ENCODE results near the gene OR2T5.
"Not testable (repeated sequence)": the region's sequence is repeated elsewhere in the genome, so short reads cannot be mapped to it uniquely, and the experiment has no call there.

The OR2T5 gene

DNA sequence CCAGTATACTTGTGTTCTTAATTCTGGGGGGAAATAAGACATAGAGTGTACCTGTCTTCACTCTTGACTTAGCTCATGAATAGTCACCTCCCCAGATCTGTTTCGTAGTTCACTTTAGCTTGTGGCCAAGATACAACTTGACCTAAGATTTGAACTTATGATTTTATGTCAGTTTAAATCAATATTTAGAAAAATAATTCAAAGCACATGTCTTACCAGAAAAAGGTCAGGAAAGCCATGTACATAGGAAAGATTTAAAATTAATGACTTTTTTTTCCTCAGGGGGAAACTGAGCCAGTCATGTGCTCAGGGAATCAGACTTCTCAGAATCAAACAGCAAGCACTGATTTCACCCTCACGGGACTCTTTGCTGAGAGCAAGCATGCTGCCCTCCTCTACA lies 15.3 kb upstream of the OR2T5 start, which contains the start of gene OR2T3:
Gene OR2T3 (plus strand): TSS at position 301 of the 400 bp plus-strand sequence. CDS start 0 bp downstream, at position 301.
- H3K9me3 Mint-ChIP-seq, H3K4me1 Mint-ChIP-seq, H3K27ac Mint-ChIP-seq, H3K27me3 Mint-ChIP-seq, H3K36me3 Mint-ChIP-seq, H3K4me3 Mint-ChIP-seq, ATAC-seq: not testable (repeated sequence)

DNA sequence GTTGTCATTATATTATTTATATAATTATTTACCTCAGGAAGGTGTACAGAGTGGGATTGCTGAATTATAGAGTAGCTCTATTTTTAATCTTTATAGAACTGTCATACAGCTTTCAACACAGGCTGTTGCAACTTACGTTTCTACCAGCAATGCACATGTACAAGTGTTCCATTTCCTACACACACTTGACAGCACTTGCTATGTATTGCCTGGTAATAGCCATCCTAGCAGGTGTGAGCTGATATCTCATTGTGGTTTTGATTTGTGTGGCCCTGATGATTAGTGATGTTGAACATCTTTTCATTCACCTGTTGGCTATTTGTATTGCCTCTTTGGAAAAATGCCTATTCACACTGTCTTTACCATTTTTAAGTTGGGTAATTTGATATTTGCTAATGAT lies 12.7 kb upstream of the OR2T5 start:
- H3K4me1 Mint-ChIP-seq, H3K27me3 Mint-ChIP-seq, H3K36me3 Mint-ChIP-seq: not testable (repeated sequence)

DNA sequence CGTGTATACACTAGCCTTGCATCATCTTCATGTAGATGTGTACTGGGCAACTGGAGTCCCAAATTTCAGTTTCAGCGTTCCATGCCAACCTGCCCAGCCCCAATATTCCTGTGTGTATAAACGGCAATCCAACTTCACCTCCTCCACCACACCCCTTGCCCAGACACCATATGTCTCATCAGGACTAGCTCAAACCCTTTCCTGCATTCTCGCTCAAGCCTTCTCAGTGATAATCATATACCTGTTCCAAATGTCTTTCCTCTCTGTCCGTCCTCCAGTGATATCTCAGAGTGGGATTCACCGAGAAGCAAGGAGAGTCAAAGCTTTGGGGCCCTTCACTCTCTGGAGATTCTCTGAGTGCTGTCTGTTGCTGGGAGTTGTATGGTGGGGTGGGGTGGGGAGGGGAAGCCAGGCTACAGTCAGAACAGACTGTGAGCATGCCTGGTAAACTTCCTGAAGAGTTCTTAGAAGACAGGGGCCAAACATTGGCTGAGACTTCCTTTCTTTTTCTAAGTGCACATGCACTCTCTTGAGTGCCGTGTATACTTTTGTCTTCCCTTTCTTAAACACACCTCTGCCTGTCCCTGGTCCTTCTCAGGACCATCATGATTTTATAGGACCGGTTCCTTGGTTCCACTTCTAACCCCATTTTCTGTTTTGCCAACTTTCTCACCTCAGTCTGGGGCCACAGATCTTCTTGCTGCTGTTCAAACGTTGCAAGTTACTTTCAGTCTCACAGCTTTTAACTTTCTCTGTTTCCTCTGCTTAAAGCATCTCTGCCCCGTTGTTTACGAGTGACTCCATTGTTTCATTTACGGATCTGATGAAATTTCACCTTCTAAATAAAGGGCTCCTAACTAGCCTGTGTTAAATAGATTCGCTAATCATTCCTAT lies 6.5 kb upstream of the OR2T5 start:
- H3K9me3 Mint-ChIP-seq, H3K36me3 Mint-ChIP-seq, H3K27me3 Mint-ChIP-seq, ATAC-seq: not testable (repeated sequence)
- H3K27ac Mint-ChIP-seq = peak overlapping the region; percentile 83
- peak overlapping the region; percentile 59 for H3K4me3 Mint-ChIP-seq
- peaks cover 10% of the 10 kb centered on the region for H3K4me1 Mint-ChIP-seq

More for the DNA sequence above, 12.7 kb upstream of the OR2T5 start:
- H3K9me3 Mint-ChIP-seq, H3K4me3 Mint-ChIP-seq, H3K27ac Mint-ChIP-seq, ATAC-seq: not testable (repeated sequence)

DNA sequence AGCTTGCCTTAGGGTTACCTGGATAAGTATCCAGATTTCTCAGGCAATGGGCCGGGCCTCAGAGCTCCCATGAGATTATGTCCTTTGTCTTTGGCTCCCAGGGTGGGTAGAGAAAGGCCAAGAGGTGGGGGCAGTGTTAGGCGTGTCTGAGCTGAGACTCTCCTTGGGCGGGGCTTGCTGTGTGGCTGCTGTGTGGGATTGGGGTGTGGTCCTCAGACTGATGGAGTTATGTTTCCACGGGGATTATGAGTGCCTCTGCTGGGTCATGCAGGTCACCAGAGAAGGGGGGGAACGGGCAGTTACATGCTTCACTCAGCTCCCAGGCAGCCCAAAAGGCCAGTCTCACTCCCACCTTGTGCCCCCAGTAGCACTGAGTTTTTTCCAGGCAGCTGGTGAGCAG lies 8.3 kb downstream of the OR2T5 start:
- not testable (repeated sequence) for H3K27me3 Mint-ChIP-seq, H3K27ac Mint-ChIP-seq, H3K4me1 Mint-ChIP-seq, H3K4me3 Mint-ChIP-seq, H3K36me3 Mint-ChIP-seq, H3K9me3 Mint-ChIP-seq, ATAC-seq

- not testable (repeated sequence) for H3K4me1 Mint-ChIP-seq, ATAC-seq, H3K27me3 Mint-ChIP-seq, H3K27ac Mint-ChIP-seq, H3K36me3 Mint-ChIP-seq, H3K4me3 Mint-ChIP-seq, H3K9me3 Mint-ChIP-seq
Observed at GRCh38 chr1:248500305-248501035, 12.1 kb downstream of the OR2T5 start.

GRCh38 chr1:248507773-248508172 lies 19.4 kb downstream of the OR2T5 start, which contains the start of gene OR2G6:
Gene OR2G6 (plus strand): TSS chr1:248508073. CDS start chr1:248521647, 13,574 bp downstream.
- ATAC-seq, H3K4me1 Mint-ChIP-seq, H3K27me3 Mint-ChIP-seq, H3K36me3 Mint-ChIP-seq, H3K9me3 Mint-ChIP-seq, H3K27ac Mint-ChIP-seq, H3K4me3 Mint-ChIP-seq: not testable (repeated sequence)

DNA sequence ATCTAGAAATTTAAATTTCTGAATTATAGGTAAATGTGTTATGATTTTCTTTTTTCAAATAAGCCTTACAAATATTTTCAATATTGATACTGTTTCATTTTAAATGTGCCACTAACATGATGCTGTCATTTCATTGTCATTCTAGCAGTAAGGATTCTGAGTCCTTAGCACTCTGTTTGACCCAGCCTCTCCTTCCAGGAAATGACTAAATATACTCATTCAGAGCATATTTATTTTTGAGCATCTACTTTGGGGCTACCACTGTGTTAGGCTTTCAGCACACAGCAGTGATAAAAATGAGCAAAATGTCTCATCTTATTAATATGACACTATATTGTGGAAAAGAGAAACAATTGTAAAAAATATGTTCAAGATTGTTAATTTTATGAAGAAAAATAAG lies 21.8 kb downstream of the OR2T5 start:
- not testable (repeated sequence) for H3K27ac Mint-ChIP-seq, H3K36me3 Mint-ChIP-seq, H3K27me3 Mint-ChIP-seq, H3K4me1 Mint-ChIP-seq, H3K9me3 Mint-ChIP-seq, H3K4me3 Mint-ChIP-seq, ATAC-seq

- ATAC-seq = no peak
- H3K27ac Mint-ChIP-seq = no peak overlapping the region
- H3K27me3 Mint-ChIP-seq = no peaks in the 10 kb centered on the region
- no peak overlapping the region for H3K4me3 Mint-ChIP-seq
- H3K9me3 Mint-ChIP-seq = no peaks in the 10 kb centered on the region
- peaks cover 18% of the 10 kb centered on the region for H3K36me3 Mint-ChIP-seq
- H3K4me1 Mint-ChIP-seq = no peaks in the 10 kb centered on the region
Observed at GRCh38 chr1:248521856-248522255, 33.5 kb downstream of the OR2T5 start.

- H3K9me3 Mint-ChIP-seq, H3K36me3 Mint-ChIP-seq, ATAC-seq, H3K4me1 Mint-ChIP-seq, H3K27me3 Mint-ChIP-seq, H3K27ac Mint-ChIP-seq, H3K4me3 Mint-ChIP-seq: not testable (repeated sequence)
Observed at GRCh38 chr1:248537449-248537848, 49.1 kb downstream of the OR2T5 start.
